GM12873 (cell line): ENCODE data around the gene PITX2.

Experiments used
- TF ChIP-seq, protein P1 (sequence below): IDR thresholded peaks from 2 replicates; pipeline ENCODE4 v1.5.1; 2012; ENCODE audit warnings: low read depth, mild to moderate bottlenecking, moderate library complexity, low read length, control low read depth; ENCODE audit not compliant: insufficient read depth; ENCODE audit errors: missing control alignments

PITX2 gene

DNA sequence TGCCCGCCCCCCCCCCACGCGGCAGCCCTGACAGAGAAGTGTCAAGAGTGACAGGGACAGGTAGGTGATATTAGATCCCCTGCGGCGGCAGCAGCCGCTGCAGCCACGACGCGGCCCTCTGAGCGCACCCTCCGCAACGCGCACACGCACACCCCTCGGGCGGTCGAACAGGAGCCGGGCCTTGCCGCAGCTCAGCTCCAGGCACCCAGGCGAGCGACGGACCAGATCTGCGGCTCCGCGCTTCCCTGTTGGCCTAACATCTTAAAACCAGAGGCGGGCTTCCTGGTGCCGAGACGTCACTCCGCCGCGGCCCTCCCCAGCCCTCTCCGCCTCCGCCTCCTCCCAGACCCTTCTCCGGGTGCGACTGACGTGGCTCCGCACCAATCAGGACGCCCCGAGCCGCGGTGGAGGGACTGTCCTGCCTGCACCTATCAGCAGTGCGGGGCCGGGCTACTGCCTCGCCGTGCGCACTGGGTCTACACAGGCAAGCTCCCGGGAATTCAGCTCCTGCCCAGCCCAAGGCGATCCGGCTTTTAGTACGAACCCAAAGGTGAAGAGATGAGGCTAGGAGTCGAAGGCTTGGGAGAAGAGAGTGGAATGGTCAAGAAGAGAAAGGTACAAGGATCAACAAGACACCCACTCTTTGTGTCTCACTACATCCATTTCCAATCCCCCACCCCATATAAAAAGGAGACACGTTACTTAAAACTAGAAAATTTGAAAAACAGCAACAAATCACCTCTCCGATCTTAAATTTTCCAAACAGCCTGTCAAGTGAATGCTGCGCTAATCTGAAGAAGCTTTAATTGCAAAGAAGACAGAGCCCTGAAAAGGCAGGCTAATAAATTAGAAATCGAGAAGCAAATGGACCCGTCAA lies at the start of gene PITX2:
TSS of gene PITX2 (minus strand) at position 237 of the 877 bp plus-strand sequence. CDS start 617 bp downstream, outside the sequence.
- TF ChIP-seq, protein P1, sequence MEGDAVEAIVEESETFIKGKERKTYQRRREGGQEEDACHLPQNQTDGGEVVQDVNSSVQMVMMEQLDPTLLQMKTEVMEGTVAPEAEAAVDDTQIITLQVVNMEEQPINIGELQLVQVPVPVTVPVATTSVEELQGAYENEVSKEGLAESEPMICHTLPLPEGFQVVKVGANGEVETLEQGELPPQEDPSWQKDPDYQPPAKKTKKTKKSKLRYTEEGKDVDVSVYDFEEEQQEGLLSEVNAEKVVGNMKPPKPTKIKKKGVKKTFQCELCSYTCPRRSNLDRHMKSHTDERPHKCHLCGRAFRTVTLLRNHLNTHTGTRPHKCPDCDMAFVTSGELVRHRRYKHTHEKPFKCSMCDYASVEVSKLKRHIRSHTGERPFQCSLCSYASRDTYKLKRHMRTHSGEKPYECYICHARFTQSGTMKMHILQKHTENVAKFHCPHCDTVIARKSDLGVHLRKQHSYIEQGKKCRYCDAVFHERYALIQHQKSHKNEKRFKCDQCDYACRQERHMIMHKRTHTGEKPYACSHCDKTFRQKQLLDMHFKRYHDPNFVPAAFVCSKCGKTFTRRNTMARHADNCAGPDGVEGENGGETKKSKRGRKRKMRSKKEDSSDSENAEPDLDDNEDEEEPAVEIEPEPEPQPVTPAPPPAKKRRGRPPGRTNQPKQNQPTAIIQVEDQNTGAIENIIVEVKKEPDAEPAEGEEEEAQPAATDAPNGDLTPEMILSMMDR, result no peak

DNA sequence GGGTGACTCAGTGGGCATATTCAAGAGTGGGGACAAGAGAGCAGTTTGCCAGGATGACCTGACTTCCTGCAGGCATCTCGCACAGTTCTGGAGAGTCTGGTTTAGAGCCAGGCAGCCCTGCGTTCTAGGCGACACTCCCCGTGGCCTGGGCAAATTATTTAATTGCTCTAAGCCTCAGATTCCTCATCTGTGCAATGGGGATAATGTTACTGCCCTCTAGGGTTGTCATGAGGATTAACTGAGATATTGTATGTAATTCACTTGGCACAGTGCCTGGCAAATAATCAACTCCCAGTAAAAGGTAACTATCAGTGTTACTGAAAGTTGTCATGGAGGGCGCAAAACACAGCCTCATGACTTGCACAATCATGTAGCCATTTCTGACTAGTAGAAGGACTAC lies 48.8 kb upstream of the PITX2 start:
- TF ChIP-seq, protein P1, result no peak

DNA sequence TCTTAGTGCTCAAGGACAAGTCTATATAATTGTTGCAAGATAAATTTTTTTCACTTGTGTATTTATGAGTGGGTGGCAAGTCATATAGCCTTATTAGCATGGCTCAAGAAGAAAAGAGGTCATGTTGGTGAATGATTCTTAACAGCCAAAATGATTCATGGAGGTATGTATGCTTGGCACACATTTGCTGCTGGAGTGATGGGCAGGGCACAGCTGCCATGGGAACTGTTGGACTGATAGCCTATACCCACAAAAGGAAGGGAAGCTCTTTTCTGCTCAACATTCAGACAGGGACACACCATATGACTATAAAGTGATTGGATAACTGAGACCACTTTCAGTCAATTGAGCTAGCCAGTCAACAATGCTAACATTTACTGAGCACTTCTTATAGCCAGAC lies 46.8 kb upstream of the PITX2 start:
- TF ChIP-seq, protein P1, result no peak

DNA sequence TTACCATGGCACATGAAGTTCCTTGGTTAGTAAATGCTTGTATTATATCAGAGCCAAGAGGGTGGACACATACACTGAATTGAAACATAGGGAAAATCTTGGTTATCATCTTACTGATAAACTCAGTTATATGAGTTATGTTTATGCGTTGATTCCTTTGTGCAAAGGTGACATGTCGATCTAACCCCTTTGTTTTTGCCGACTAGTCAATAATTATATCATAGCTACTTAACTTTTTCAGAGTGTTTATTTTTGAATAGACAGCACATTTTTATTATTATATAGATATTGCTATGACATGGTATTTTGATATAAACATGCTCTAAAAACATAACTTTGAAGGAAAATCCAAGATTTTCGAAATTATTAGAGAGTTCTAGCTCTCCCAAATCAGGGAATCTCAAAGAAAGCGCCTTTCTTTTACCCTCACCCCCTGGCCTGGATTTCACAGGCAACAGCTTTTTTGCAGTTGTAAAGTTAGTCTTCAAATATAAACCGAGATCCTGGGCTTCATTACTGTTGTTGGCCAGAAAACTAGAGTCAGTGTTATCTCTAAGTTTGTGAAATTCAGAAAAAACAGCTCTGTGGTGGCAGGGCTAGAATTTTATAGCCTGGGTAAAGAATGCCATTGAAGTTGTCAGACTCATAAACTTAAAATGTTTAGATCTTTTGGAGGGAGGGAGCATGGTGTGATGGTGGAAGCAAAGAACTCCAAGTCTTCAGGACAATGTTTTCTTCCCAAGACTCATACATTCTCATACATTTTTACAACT lies 45.8 kb upstream of the PITX2 start:
- TF ChIP-seq, protein P1, result no peak

DNA sequence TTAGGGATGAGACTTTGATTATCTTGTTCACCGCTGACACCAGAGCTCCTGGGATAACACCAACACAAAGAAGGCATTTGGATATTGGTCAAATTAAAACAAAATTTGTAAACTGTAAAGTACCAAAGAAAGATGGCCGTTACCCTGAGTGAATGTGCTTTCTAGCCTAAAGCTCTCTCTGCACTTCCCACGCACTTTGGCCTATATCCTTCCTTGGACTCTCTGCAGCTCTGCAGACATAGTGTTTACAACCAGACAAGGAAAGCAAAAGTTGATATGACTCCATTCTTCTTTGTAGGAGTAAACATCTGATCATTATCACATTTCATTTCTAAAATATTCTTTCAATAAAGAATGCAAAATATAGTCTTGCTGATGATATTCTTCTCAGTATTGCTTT lies 44.8 kb upstream of the PITX2 start:
- TF ChIP-seq, protein P1, result no peak

DNA sequence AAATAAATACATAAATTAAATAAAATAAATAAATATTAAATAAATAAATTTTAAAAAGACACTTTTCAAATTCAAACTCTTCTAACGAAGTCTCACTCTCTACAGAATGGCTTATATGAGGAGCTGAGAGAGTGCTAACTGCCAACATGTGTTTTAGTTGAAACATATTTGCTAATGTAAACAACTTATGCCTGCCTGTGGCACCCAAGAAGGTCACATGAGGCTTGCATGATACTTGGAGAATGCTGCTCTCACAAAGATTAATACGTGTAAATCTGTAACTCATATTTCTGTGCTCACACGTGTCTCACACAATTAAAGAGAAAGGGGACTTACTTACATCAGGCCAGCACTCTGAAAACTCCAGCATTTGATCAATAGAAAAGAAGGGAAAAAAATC lies 43.2 kb upstream of the PITX2 start:
- TF ChIP-seq, protein P1, result no peak
